Measurements from ENCODE around the gene MGAT3. TPM values are rescaled to one million over a fixed set of nuclear protein-coding genes. Genes with fewer than 3 reads are reported as not detected.

MGAT3 gene
- total and polyA plus RNA-seq, 2 of the 13 experiments (the other 11 are each of a cell fraction or from before 2014, with no cell fraction given): 0.11 to 0.15 TPM

DNA sequence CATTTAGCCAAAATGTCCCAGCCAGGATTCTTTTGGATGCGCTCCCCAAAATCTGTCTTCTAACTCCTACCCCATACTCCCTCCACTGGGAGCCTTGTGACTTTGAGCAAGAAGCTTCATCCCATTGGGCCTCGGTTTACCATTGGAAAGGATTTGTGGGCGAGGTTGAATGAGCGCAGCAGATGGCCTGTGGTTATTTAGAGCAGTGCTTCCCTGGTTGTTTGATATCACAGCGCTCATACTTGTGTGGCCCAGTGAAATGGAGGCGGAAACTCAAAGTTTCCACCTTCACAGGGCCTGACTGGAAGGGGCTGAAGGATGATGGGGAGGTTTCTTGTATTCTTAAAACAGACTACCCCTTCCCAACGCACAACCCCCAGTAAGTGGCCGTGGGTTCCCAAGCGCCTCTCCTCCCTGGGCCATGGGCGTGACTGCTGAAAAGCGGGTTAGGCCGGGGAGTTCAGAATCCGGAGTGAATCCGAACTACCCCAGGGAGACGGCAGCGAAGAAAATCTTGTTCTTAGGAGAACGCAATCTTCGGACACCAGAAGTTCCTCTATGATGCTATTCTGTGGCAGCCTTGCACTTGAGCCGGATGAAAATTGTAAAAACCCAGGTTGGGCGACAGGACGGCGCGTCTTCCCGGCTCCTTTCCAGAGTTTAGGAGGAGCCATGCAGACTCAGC is 62.3 kb downstream of the MGAT3 start (continued):
- TF ChIP-seq, protein P1, sequence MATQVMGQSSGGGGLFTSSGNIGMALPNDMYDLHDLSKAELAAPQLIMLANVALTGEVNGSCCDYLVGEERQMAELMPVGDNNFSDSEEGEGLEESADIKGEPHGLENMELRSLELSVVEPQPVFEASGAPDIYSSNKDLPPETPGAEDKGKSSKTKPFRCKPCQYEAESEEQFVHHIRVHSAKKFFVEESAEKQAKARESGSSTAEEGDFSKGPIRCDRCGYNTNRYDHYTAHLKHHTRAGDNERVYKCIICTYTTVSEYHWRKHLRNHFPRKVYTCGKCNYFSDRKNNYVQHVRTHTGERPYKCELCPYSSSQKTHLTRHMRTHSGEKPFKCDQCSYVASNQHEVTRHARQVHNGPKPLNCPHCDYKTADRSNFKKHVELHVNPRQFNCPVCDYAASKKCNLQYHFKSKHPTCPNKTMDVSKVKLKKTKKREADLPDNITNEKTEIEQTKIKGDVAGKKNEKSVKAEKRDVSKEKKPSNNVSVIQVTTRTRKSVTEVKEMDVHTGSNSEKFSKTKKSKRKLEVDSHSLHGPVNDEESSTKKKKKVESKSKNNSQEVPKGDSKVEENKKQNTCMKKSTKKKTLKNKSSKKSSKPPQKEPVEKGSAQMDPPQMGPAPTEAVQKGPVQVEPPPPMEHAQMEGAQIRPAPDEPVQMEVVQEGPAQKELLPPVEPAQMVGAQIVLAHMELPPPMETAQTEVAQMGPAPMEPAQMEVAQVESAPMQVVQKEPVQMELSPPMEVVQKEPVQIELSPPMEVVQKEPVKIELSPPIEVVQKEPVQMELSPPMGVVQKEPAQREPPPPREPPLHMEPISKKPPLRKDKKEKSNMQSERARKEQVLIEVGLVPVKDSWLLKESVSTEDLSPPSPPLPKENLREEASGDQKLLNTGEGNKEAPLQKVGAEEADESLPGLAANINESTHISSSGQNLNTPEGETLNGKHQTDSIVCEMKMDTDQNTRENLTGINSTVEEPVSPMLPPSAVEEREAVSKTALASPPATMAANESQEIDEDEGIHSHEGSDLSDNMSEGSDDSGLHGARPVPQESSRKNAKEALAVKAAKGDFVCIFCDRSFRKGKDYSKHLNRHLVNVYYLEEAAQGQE (IDR thresholded peaks at IDR 0.05; ENCODE audit: borderline replicate concordance in 1 of 2, low read depth in 1 of 2, low read length in 2 of 2): no peak
- peak; percentile 13; the same call in 1 of the 2 replicates for TF ChIP-seq HDAC2 (CRISPR knock-in tag; IDR thresholded peaks at IDR 0.05)
- no peak for TF ChIP-seq ZNF556 (CRISPR knock-in tag; IDR thresholded peaks at IDR 0.05; ENCODE audit: borderline replicate concordance)
- TF ChIP-seq, protein P2, sequence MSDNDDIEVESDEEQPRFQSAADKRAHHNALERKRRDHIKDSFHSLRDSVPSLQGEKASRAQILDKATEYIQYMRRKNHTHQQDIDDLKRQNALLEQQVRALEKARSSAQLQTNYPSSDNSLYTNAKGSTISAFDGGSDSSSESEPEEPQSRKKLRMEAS (IDR thresholded peaks at IDR 0.05): no peak
- no peak for TF ChIP-seq ZNF207 (IDR thresholded peaks at IDR 0.05; ENCODE audit: borderline replicate concordance)
- TF ChIP-seq, protein P3, sequence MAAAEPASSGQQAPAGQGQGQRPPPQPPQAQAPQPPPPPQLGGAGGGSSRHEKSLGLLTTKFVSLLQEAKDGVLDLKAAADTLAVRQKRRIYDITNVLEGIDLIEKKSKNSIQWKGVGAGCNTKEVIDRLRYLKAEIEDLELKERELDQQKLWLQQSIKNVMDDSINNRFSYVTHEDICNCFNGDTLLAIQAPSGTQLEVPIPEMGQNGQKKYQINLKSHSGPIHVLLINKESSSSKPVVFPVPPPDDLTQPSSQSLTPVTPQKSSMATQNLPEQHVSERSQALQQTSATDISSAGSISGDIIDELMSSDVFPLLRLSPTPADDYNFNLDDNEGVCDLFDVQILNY (CRISPR knock-in tag; conservative IDR thresholded peaks at IDR 0.05): no peak
- TF ChIP-seq TBX3 (IDR thresholded peaks at IDR 0.05; ENCODE audit: borderline replicate concordance): no peak
- no peak for TF ChIP-seq YEATS4 (CRISPR knock-in tag; IDR thresholded peaks at IDR 0.05; ENCODE audit: borderline replicate concordance)
- TF ChIP-seq, protein P4, sequence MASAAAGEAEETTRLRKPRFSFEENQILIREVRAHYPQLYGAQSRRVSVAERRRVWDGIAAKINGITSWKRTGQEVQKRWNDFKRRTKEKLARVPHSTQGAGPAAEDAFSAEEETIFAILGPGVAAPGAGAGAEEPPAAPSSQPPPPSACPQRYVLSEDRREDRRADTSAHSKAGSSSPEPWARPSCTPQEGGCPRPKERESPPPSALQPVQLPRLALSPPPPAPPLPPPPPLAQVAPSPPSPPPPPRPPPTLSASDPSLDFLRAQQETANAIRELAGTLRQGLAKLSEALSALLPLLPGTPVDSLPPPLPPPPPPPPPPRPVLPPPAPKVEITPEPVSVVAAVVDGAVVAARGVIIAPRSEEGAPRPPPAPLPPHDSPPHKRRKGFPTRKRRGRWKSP (CRISPR knock-in tag; IDR thresholded peaks at IDR 0.05): no peak
- TF ChIP-seq ATF7 (IDR thresholded peaks at IDR 0.05): no peak
- no peak for TF ChIP-seq ATF7 (CRISPR knock-in tag; IDR thresholded peaks at IDR 0.05)
- TF ChIP-seq, protein P5, sequence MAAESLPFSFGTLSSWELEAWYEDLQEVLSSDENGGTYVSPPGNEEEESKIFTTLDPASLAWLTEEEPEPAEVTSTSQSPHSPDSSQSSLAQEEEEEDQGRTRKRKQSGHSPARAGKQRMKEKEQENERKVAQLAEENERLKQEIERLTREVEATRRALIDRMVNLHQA (CRISPR knock-in tag; IDR thresholded peaks at IDR 0.05): no peak
- TF ChIP-seq, protein P6, sequence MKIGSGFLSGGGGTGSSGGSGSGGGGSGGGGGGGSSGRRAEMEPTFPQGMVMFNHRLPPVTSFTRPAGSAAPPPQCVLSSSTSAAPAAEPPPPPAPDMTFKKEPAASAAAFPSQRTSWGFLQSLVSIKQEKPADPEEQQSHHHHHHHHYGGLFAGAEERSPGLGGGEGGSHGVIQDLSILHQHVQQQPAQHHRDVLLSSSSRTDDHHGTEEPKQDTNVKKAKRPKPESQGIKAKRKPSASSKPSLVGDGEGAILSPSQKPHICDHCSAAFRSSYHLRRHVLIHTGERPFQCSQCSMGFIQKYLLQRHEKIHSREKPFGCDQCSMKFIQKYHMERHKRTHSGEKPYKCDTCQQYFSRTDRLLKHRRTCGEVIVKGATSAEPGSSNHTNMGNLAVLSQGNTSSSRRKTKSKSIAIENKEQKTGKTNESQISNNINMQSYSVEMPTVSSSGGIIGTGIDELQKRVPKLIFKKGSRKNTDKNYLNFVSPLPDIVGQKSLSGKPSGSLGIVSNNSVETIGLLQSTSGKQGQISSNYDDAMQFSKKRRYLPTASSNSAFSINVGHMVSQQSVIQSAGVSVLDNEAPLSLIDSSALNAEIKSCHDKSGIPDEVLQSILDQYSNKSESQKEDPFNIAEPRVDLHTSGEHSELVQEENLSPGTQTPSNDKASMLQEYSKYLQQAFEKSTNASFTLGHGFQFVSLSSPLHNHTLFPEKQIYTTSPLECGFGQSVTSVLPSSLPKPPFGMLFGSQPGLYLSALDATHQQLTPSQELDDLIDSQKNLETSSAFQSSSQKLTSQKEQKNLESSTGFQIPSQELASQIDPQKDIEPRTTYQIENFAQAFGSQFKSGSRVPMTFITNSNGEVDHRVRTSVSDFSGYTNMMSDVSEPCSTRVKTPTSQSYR (CRISPR knock-in tag; IDR thresholded peaks at IDR 0.05; ENCODE audit: borderline replicate concordance): no peak
- no peak for TF ChIP-seq ZNF383 (CRISPR knock-in tag; IDR thresholded peaks at IDR 0.05; ENCODE audit: borderline replicate concordance)
- TF ChIP-seq MEIS2 (CRISPR knock-in tag; IDR thresholded peaks at IDR 0.05): no peak
- TF ChIP-seq, protein P7, sequence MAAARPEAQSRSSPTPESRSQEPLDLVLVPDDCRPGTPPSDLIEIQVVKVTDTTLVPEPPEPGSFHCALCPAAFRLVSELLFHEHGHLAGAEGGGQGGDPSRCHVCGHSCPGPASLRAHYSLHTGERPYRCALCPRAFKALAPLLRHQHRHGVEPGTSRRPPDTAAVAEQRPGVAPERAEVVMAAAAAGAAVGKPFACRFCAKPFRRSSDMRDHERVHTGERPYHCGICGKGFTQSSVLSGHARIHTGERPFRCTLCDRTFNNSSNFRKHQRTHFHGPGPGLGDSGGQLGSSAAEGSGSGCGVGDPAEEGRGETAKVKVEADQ (CRISPR knock-in tag; IDR thresholded peaks at IDR 0.05; ENCODE audit: borderline replicate concordance): no peak
- TF ChIP-seq, protein P8, sequence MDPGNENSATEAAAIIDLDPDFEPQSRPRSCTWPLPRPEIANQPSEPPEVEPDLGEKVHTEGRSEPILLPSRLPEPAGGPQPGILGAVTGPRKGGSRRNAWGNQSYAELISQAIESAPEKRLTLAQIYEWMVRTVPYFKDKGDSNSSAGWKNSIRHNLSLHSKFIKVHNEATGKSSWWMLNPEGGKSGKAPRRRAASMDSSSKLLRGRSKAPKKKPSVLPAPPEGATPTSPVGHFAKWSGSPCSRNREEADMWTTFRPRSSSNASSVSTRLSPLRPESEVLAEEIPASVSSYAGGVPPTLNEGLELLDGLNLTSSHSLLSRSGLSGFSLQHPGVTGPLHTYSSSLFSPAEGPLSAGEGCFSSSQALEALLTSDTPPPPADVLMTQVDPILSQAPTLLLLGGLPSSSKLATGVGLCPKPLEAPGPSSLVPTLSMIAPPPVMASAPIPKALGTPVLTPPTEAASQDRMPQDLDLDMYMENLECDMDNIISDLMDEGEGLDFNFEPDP (CRISPR knock-in tag; conservative IDR thresholded peaks at IDR 0.05): no peak
